HK-2 (cell line): ENCODE data around the gene TGFA.

ENCODE experiments used
- DNase-seq: peaks from one replicate; pipeline ENCODE4 v3.0.0-alpha.2; 2018; ENCODE audit not compliant: unreplicated experiment

Gene TGFA

GRCh38 chr2:70553584-70554337, at the start of gene TGFA:
TSS of gene TGFA (minus strand) at chr2:70553826. CDS start at chr2:70553767, 59 bp downstream.
- DNase-seq: peak; percentile 96

GRCh38 chr2:70603066-70603465, 49.4 kb upstream of the TGFA start:
- DNase-seq: no peak

- DNase-seq: no peak
Measured at GRCh38 chr2:70598197-70598596, 44.6 kb upstream of the TGFA start.

GRCh38 chr2:70596739-70597138, 43.1 kb upstream of the TGFA start:
- peak; percentile 83 for DNase-seq

- peak; percentile 81 for DNase-seq
Measured at GRCh38 chr2:70596293-70596692, 42.7 kb upstream of the TGFA start.

GRCh38 chr2:70583091-70583490, 29.5 kb upstream of the TGFA start:
- no peak for DNase-seq

GRCh38 chr2:70580352-70580751, 26.7 kb upstream of the TGFA start:
- DNase-seq: no peak

- DNase-seq: no peak
Measured at GRCh38 chr2:70574618-70575017, 21.0 kb upstream of the TGFA start.

GRCh38 chr2:70574109-70574508, 20.5 kb upstream of the TGFA start:
- DNase-seq: no peak

GRCh38 chr2:70570041-70570661, 16.5 kb upstream of the TGFA start:
- peak; percentile 77 for DNase-seq

GRCh38 chr2:70569559-70569958, 15.9 kb upstream of the TGFA start:
- no peak for DNase-seq

GRCh38 chr2:70566906-70567305, 13.3 kb upstream of the TGFA start:
- no peak for DNase-seq

- DNase-seq: no peak
Measured at GRCh38 chr2:70566464-70566863, 12.8 kb upstream of the TGFA start.

- DNase-seq: no peak
Measured at GRCh38 chr2:70565039-70565731, 11.6 kb upstream of the TGFA start.

GRCh38 chr2:70561893-70562292, 8.3 kb upstream of the TGFA start:
- DNase-seq: no peak

- DNase-seq: no peak
Measured at GRCh38 chr2:70560442-70560841, 6.8 kb upstream of the TGFA start.

GRCh38 chr2:70560040-70560439, 6.4 kb upstream of the TGFA start:
- DNase-seq: no peak

GRCh38 chr2:70558195-70558808, 4.7 kb upstream of the TGFA start:
- DNase-seq: no peak

GRCh38 chr2:70557171-70557838, 3.7 kb upstream of the TGFA start:
- no peak for DNase-seq

GRCh38 chr2:70556608-70557007, 3.0 kb upstream of the TGFA start:
- no peak for DNase-seq

- no peak for DNase-seq
Measured at GRCh38 chr2:70554338-70554892, 789 bp upstream of the TGFA start.

- DNase-seq: no peak
Measured at GRCh38 chr2:70553334-70553583, 367 bp downstream of the TGFA start.
